B cell (primary cell): ENCODE measurements around the gene DDIT4. TPM values are rescaled to one million over a fixed set of nuclear protein-coding genes. Genes with fewer than 3 reads are reported as not detected.
"Not testable (repeated sequence)": the region's sequence is repeated elsewhere in the genome, so short reads cannot be mapped to it uniquely, and the experiment has no call there.

ENCODE experiments used
- ATAC-seq: fragments of 200-7000 bp; cut with Tn5 transposase; one replicate; pipeline ENCODE4 v1.10.0; 2021; ENCODE audit warnings: low read depth, mild to moderate bottlenecking, moderate number of reproducible peaks, moderate library complexity
- CTCF ChIA-PET: fragments of 350-600 bp; sonication (Branson Sonifier 250); formaldehyde crosslinking; loops from one replicate; lab custom pipeline; 2021; ENCODE audit warnings: antibody characterized with exemption, inconsistent platforms; lab: Charles Lee
- POLR2A ChIA-PET: fragments of 350-600 bp; sonication (Branson Sonifier 250); formaldehyde crosslinking; loops from one replicate; lab custom pipeline; 2021; ENCODE audit warnings: antibody characterized with exemption; lab: Charles Lee
- DNase-seq: peaks from one replicate; pipeline ENCODE4 v3.0.0; 2013
- H2AFZ ChIP-seq: 2 replicates; pipeline ENCODE4 v1.6.1; 2012; ENCODE audit warnings: mild to moderate bottlenecking, low read depth, low read length; ENCODE audit not compliant: insufficient read depth, poor library complexity, severe bottlenecking
- H3K27ac ChIP-seq, 2 donors: 1 replicate in 1 of 2; 2 replicates in 1 of 2; pipeline ENCODE4 v1.5.1; 2012 to 2013; ENCODE audit warnings: low read length in 2 of 2, mild to moderate bottlenecking in 2 of 2, moderate library complexity in 1 of 2
- H3K27me3 ChIP-seq, 4 experiments: fragments of 200-600 bp in 1 of 4; sonication (generic) in 1 of 4; replicated peaks in 1 of 4; 1 replicate in 2 of 4; 2 replicates in 2 of 4; pipeline versions ENCODE4 v1.6.1 to v1.7.0; 2013 to 2016; ENCODE audit warnings: low read length in 3 of 4, mild to moderate bottlenecking in 2 of 4, mixed read lengths in 1 of 4, moderate library complexity in 1 of 4; ENCODE audit not compliant: insufficient read depth in 4 of 4, control insufficient read depth in 3 of 4; ENCODE audit errors: control extremely low read depth in 1 of 4
- H3K36me3 ChIP-seq, 2 experiments: replicated peaks in 1 of 2; 1 replicate in 1 of 2; 2 replicates in 1 of 2; pipeline versions ENCODE4 v1.6.1 to v1.7.1; 2013; ENCODE audit warnings: low read length in 1 of 2; ENCODE audit not compliant: insufficient read depth in 2 of 2, control insufficient read depth in 1 of 2; ENCODE audit errors: control extremely low read depth in 1 of 2, extremely low read depth in 1 of 2
- H3K4me1 ChIP-seq, 2 donors: fragments of 200-600 bp in 1 of 2; sonication (generic) in 1 of 2; 1 replicate in 1 of 2; 2 replicates in 1 of 2; pipeline versions ENCODE4 v1.5.1 to v1.6.1; 2013 to 2017; ENCODE audit warnings: low read length in 2 of 2; ENCODE audit not compliant: control insufficient read depth in 2 of 2, insufficient read depth in 2 of 2
- H3K4me2 ChIP-seq: replicated peaks from 2 replicates; pipeline ENCODE3; 2012; ENCODE audit warnings: mild to moderate bottlenecking, low read depth, low read length; ENCODE audit not compliant: poor library complexity, severe bottlenecking
- H3K4me3 ChIP-seq, 5 experiments: fragments of 200-600 bp in 1 of 5; sonication (generic) in 1 of 5; 1 replicate in 3 of 5; 2 replicates in 2 of 5; pipeline versions ENCODE4 v1.5.1 to v1.7.0; 2011 to 2016; ENCODE audit warnings: low read length in 4 of 5, mild to moderate bottlenecking in 4 of 5, low read depth in 2 of 5, control low read depth in 1 of 5, moderate library complexity in 1 of 5; ENCODE audit not compliant: insufficient read depth in 1 of 5; ENCODE audit errors: control extremely low read depth in 1 of 5, extremely low read depth in 1 of 5
- H3K79me2 ChIP-seq: fragments of 200-600 bp; sonication (generic); one replicate; pipeline ENCODE4 v1.6.0; 2016; ENCODE audit warnings: low read length; ENCODE audit not compliant: control insufficient read depth, insufficient read depth
- H3K9ac ChIP-seq: fragments of 200-600 bp; sonication (generic); 2 replicates; pipeline ENCODE4 v1.6.1; 2017; ENCODE audit warnings: mild to moderate bottlenecking, low read length, moderate library complexity
- H3K9me3 ChIP-seq, 3 donors: one replicate each; pipeline versions ENCODE4 v1.6.1 to v1.7.1; 2013; ENCODE audit warnings: low read length in 2 of 3; ENCODE audit not compliant: control insufficient read depth in 2 of 3, insufficient read depth in 1 of 3; ENCODE audit errors: control extremely low read depth in 1 of 3
- H4K20me1 ChIP-seq: 2 replicates; pipeline ENCODE4 v1.6.0; 2012; ENCODE audit warnings: mild to moderate bottlenecking, low read length; ENCODE audit not compliant: insufficient read depth, control insufficient read depth, poor library complexity, severe bottlenecking
- H3K27ac Mint-ChIP-seq: one replicate; pipeline ENCODE4 v1.8.0; 2021; ENCODE audit warnings: mixed read lengths
- H3K27me3 Mint-ChIP-seq: one replicate; pipeline ENCODE4 v1.8.0; 2021; ENCODE audit warnings: mixed read lengths
- H3K4me1 Mint-ChIP-seq: one replicate; pipeline ENCODE4 v1.8.0; 2021; ENCODE audit warnings: mixed read lengths
- H3K4me3 Mint-ChIP-seq: one replicate; pipeline ENCODE4 v1.8.0; 2021; ENCODE audit warnings: mixed read lengths
- H3K9me3 Mint-ChIP-seq: one replicate; pipeline ENCODE4 v1.8.0; 2022; ENCODE audit warnings: mixed read lengths; ENCODE audit not compliant: insufficient read depth
- CTCF ChIP-seq: fragments of 200-600 bp; IDR thresholded peaks from one replicate; pipeline ENCODE4 v1.8.0; 2022; ENCODE audit warnings: antibody characterized with exemption, mild to moderate bottlenecking
- EZH2 ChIP-seq: IDR thresholded peaks from 2 replicates; pipeline ENCODE4 v1.6.1; 2012; ENCODE audit warnings: borderline replicate concordance, low read depth, mild to moderate bottlenecking, moderate library complexity, low read length; ENCODE audit not compliant: insufficient read depth, poor library complexity, severe bottlenecking
- WGBS: methylation state at CpG from one replicate; pipeline ENCODE4 v1.1.5; 2013; ENCODE audit warnings: missing lambda C conversion rate; ENCODE audit not compliant: insufficient coverage; 5-methylcytosine and 5-hydroxymethylcytosine counted together
- intact Hi-C: fragments of 100-400 bp; cut with micrococcal nuclease; formaldehyde crosslinking; loops from one replicate; pipeline ENCODE4 v1.10.0; 2022
- polyA plus RNA-seq: library from polyadenylated mRNA; depleted of rRNA; stranded (reverse); fragments of >200 nt; gene quantifications from 2 replicates; pipeline ENCODE4 v1.2.3, GENCODE V29; 2012
- total RNA-seq, 2 donors: library from RNA; stranded (reverse); fragments of 120-200 nt in 1 of 2; gene quantifications; 1 replicate in 1 of 2; 2 replicates in 1 of 2; pipeline versions ENCODE4 v1.2.3 to v1.2.4, GENCODE V29; 2013 to 2022

DDIT4 gene
- total and polyA plus RNA-seq, 2 donors (not counting 1 experiment from before 2014, with no cell fraction given), result 102 to 110 TPM

GRCh38 chr10:72303424-72304128 lies 29.9 kb downstream of the DDIT4 start:
- Mint-ChIP-seq H3K27me3 (no peaks in the 10 kb centered on the region), H3K4me1 (peaks cover 45% of the 10 kb centered on the region), H3K4me3 (no peak overlapping the region), H3K9me3 (no peaks in the 10 kb centered on the region), H3K27ac (peak overlapping the region; percentile 70)
- ATAC-seq, result no peak
- POLR2A ChIA-PET, result interaction anchor here (0.5 to 3.0 kb wide), 3 partner anchors 13 to 1437 kb away, joined by 4 to 13 read pairs (median 4); no protein-coding TSS in a partner anchor
- peaks cover 0 to 4% (median 0%) of the 10 kb centered on the region in 3 donors for H3K9me3 ChIP-seq
- no peak for DNase-seq
- H3K4me3 ChIP-seq, result no peak overlapping the region
- CTCF ChIA-PET, result interaction anchor here (0.7 to 5.2 kb wide), 7 partner anchors 10 to 33 kb away, joined by 3 to 27 read pairs (median 6); no protein-coding TSS in a partner anchor
- H3K4me1 ChIP-seq, result peaks cover 12 to 26% of the 10 kb centered on the region in 2 donors
- H3K36me3 ChIP-seq, result no peaks in the 10 kb centered on the region
- H3K9ac ChIP-seq, result no peak overlapping the region
- H3K4me2 ChIP-seq, result no peak overlapping the region
- 93% methylated on average over 7 of the region's 8 CpGs for WGBS
- no peak overlapping the region for H3K27ac ChIP-seq
- H3K79me2 ChIP-seq, result no peaks in the 10 kb centered on the region
- H3K27me3 ChIP-seq, result no peaks in the 10 kb centered on the region
- H2AFZ ChIP-seq, result no peak overlapping the region
- intact Hi-C loops, result no loop called here
- H4K20me1 ChIP-seq, result no peaks in the 10 kb centered on the region
- TF ChIP-seq EZH2, result no peak

- Histone ChIP-seq H3K9ac (no peak overlapping the region), H3K4me2 (no peak overlapping the region), H3K9me3 (no peaks in the 10 kb centered on the region), H3K4me3 (no peak overlapping the region), H3K36me3 (no peaks in the 10 kb centered on the region), H2AFZ (peak overlapping the region; percentile 45), H3K4me1 (peaks cover 7 to 23% of the 10 kb centered on the region in 2 donors), H4K20me1 (no peaks in the 10 kb centered on the region), H3K27me3 (peaks cover 0 to 4% (median 0%) of the 10 kb centered on the region in 4 experiments), H3K79me2 (no peaks in the 10 kb centered on the region), H3K27ac (no peak overlapping the region)
- Mint-ChIP-seq H3K9me3 (no peaks in the 10 kb centered on the region), H3K4me1 (peaks cover 44% of the 10 kb centered on the region), H3K4me3 (no peak overlapping the region), H3K27ac (peak overlapping the region; percentile 65), H3K27me3 (no peaks in the 10 kb centered on the region)
- ChIA-PET POLR2A (interaction anchor here (0.6 to 1.7 kb wide), 7 partner anchors 9 to 459 kb away, joined by 3 to 10 read pairs (median 6); no protein-coding TSS in a partner anchor), CTCF (interaction anchor here (0.7 to 5.2 kb wide), 6 partner anchors 13 to 180 kb away, joined by 3 to 27 read pairs (median 6); no protein-coding TSS in a partner anchor)
- intact Hi-C loops, result loop anchor here (1.0 kb wide), 1 partner anchor 8 kb away; no protein-coding TSS in a partner anchor
- TF ChIP-seq CTCF (no peak), EZH2 (no peak)
- WGBS, result 60% methylated on average over 1 of the region's 5 CpGs
- no peak for DNase-seq
- peak; percentile 62 for ATAC-seq
Observed at GRCh38 chr10:72306215-72306760, 32.6 kb downstream of the DDIT4 start.

GRCh38 chr10:72307711-72308110 lies 34.0 kb downstream of the DDIT4 start:
- H3K9me3 ChIP-seq, H3K4me3 ChIP-seq, H3K27me3 ChIP-seq, intact Hi-C loops, H3K9ac ChIP-seq, H3K27me3 Mint-ChIP-seq, H2AFZ ChIP-seq, DNase-seq, H4K20me1 ChIP-seq, H3K27ac ChIP-seq, H3K9me3 Mint-ChIP-seq, H3K4me2 ChIP-seq, H3K36me3 ChIP-seq, POLR2A ChIA-PET, ATAC-seq, H3K4me3 Mint-ChIP-seq, H3K27ac Mint-ChIP-seq, H3K79me2 ChIP-seq: not testable (repeated sequence)
- peaks cover 7 to 18% of the 10 kb centered on the region in 2 donors for H3K4me1 ChIP-seq
- H3K4me1 Mint-ChIP-seq, result peaks cover 40% of the 10 kb centered on the region
- 96% methylated on average over 3 of the region's 7 CpGs for WGBS
- CTCF ChIA-PET, result interaction anchor here (0.8 kb wide), 1 partner anchor 14 kb away, joined by 3 read pairs; no protein-coding TSS in a partner anchor
